Measurements from ENCODE around the gene ACTA2. TPM values are rescaled to one million over a fixed set of nuclear protein-coding genes. Genes with fewer than 3 reads are reported as not detected.

The ACTA2 gene
- total RNA-seq, 4 donors from 2014 or later = 6,391 to 8,723 (median 8,539) TPM

DNA sequence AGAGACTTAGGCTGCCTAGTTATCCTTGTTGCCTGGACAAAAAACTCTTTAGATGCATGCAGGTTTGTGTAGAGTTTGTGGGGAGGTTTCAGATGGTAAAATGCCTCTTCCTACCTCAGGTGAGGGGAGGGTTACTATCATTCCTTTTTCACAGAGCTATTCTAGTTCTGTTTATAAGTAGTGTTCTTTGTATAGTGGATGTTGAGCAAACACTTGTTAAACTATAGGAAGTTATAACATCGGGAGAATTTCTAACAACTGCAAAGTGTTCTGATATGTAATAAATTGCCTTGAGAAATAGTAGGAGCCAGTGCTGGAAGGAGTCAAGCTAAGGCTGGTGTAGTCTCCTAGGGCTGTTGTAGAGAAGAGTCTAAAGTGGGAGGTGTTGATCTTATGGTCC lies 31.4 kb upstream of the ACTA2 start:
- TF ChIP-seq, protein P1, sequence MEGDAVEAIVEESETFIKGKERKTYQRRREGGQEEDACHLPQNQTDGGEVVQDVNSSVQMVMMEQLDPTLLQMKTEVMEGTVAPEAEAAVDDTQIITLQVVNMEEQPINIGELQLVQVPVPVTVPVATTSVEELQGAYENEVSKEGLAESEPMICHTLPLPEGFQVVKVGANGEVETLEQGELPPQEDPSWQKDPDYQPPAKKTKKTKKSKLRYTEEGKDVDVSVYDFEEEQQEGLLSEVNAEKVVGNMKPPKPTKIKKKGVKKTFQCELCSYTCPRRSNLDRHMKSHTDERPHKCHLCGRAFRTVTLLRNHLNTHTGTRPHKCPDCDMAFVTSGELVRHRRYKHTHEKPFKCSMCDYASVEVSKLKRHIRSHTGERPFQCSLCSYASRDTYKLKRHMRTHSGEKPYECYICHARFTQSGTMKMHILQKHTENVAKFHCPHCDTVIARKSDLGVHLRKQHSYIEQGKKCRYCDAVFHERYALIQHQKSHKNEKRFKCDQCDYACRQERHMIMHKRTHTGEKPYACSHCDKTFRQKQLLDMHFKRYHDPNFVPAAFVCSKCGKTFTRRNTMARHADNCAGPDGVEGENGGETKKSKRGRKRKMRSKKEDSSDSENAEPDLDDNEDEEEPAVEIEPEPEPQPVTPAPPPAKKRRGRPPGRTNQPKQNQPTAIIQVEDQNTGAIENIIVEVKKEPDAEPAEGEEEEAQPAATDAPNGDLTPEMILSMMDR (IDR thresholded peaks at IDR 0.05) = no peak
- TF ChIP-seq EP300 (IDR thresholded peaks at IDR 0.05) = no peak
- no peak for TF ChIP-seq POLR2AphosphoS5 (IDR thresholded peaks at IDR 0.05)
- no peak for TF ChIP-seq POLR2A (IDR thresholded peaks at IDR 0.05; ENCODE audit: low read depth)
- no peaks in the 10 kb centered on the region for H3K27me3 ChIP-seq
- no peak overlapping the region for H3K4me3 ChIP-seq
- no peaks in the 10 kb centered on the region for H3K36me3 ChIP-seq
- DNase-seq (ENCODE audit: extremely low spot score) = no peak
- peaks cover 16 to 95% (median 92%) of the 10 kb centered on the region in 4 donors for H3K4me1 ChIP-seq
- peak overlapping the region; percentile 77 to 88 (median 84) for H3K27ac ChIP-seq (replicated peaks in 1 of 4)
- intact Hi-C loops (cut with DNase I) = no loop called here
- H3K9me3 ChIP-seq = no peaks in the 10 kb centered on the region
- WGBS = 45% methylated on average over 1 of the region's 1 CpG

DNA sequence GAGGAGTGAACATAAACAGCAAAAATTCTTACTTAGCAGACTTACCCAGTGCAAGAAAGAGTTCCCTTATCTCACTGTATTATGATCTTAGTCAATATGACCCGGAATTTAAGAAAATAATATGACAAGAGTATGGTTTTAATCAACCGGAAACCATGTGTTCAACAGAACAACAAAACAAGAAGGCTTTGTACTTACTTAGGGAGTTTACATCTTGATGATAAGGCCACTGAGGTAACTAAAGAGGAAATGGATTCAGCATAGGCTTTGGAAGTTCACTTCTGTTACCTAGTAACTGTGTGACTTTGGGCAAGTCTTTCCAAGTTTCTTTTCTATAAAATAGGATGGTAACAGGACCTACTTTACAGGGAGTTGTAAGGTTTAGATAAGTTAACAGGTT lies 30.6 kb upstream of the ACTA2 start:
- no peak for DNase-seq (ENCODE audit: extremely low spot score)
- Histone ChIP-seq H3K9me3 (no peaks in the 10 kb centered on the region), H3K27ac (replicated peaks in 1 of 4) (peak overlapping the region; percentile 77 to 88 (median 84)), H3K27me3 (no peaks in the 10 kb centered on the region), H3K4me3 (peak overlapping the region in 2 of 4 donors; percentile 31 to 34), H3K36me3 (no peaks in the 10 kb centered on the region), H3K4me1 (peaks cover 21 to 97% (median 93%) of the 10 kb centered on the region in 4 donors)
- intact Hi-C loops (cut with DNase I) = no loop called here
- WGBS = 31% methylated on average over 2 of the region's 2 CpGs
- TF ChIP-seq, protein P1 (IDR thresholded peaks at IDR 0.05) = no peak
- no peak for TF ChIP-seq POLR2AphosphoS5 (IDR thresholded peaks at IDR 0.05)
- TF ChIP-seq POLR2A (IDR thresholded peaks at IDR 0.05; ENCODE audit: low read depth) = no peak

DNA sequence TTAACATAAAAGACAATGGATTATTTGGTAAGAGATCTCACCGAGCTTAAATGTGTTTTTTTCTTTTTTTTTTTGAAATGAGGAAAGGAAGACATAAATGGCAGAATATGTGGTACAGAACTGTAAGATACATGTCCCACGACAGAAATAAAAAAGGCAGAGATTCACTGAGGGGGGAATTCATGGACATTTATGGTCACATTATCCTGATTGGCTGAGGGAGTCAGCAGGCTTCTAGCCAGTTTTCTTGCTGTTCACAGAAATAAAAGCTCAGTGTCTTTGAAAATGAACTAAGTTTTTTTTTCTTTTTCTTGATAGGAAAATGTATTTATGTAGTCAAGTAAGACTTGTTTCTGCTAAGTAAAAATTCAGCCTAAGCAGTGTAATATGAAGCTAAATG lies 29.8 kb upstream of the ACTA2 start:
- H3K4me3 ChIP-seq = peak overlapping the region in 3 of 4 donors; percentile 4 to 34 (median 31)
- peak overlapping the region; percentile 77 to 88 (median 84) for H3K27ac ChIP-seq (replicated peaks in 1 of 4)
- 39% methylated on average over 2 of the region's 2 CpGs for WGBS
- intact Hi-C loops (cut with DNase I) = no loop called here
- no peaks in the 10 kb centered on the region for H3K27me3 ChIP-seq
- TF ChIP-seq, protein P1 (IDR thresholded peaks at IDR 0.05) = no peak
- TF ChIP-seq POLR2AphosphoS5 (IDR thresholded peaks at IDR 0.05) = peak in 1 of 2 donors; percentile 42
- DNase-seq (ENCODE audit: extremely low spot score) = no peak
- H3K36me3 ChIP-seq = no peaks in the 10 kb centered on the region
- H3K4me1 ChIP-seq = peaks cover 20 to 90% (median 88%) of the 10 kb centered on the region in 4 donors
- H3K9me3 ChIP-seq = no peaks in the 10 kb centered on the region

DNA sequence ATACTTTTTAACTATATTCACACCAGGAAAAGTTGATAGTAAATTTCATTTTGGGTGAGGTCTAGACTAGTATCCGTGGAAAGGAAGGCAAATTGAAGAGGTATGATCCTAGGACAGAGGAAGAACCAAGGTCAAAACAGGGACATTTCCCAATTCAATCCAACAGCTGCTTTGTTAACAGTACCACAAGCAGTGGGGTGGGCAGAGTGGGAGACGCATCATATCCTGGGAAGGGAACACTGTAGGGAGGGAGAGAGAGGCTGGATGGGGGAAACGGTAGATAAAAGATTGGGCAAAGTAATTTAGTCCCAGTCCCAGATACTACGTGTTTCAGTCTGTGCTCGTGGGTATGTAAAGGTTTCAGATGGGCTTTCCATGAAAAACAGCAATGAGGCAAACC lies 28.9 kb upstream of the ACTA2 start:
- Histone ChIP-seq H3K9me3 (no peaks in the 10 kb centered on the region), H3K27ac (replicated peaks in 1 of 4) (peak overlapping the region; percentile 77 to 88 (median 84)), H3K36me3 (no peaks in the 10 kb centered on the region), H3K27me3 (no peaks in the 10 kb centered on the region), H3K4me1 (peaks cover 18 to 81% (median 79%) of the 10 kb centered on the region in 4 donors), H3K4me3 (peak overlapping the region in 1 of 4 donors; percentile 1)
- intact Hi-C loops (cut with DNase I) = no loop called here
- TF ChIP-seq, protein P1 (IDR thresholded peaks at IDR 0.05) = no peak
- no peak for TF ChIP-seq EP300 (IDR thresholded peaks at IDR 0.05)
- TF ChIP-seq POLR2AphosphoS5 (IDR thresholded peaks at IDR 0.05) = no peak
- no peak for TF ChIP-seq POLR2A (IDR thresholded peaks at IDR 0.05; ENCODE audit: low read depth)
- no peak for DNase-seq (ENCODE audit: extremely low spot score)
- WGBS = 64% methylated on average over 5 of the region's 5 CpGs

DNA sequence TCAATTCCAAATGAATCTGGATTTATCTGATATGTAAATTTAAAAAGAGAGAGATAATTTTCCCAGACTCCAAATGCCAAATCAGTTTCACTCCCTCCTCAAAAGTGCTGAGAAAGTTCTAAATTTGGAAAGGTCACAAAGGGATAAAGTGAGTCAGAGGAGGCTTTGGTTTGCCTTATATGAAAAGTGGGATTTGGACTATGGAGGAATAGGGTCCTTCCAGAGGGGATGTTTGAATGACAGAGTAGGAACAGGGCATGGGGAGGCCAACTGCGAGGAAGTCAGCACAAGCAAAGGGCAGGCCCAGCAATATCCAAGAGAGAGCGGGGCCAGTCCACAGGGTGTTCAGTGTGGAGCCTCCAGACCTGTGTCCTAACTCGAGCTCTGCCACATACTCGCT lies 28.2 kb upstream of the ACTA2 start:
- intact Hi-C loops (cut with DNase I) = no loop called here
- Histone ChIP-seq H3K36me3 (no peaks in the 10 kb centered on the region), H3K4me3 (peak overlapping the region in 1 of 4 donors; percentile 1), H3K27ac (replicated peaks in 1 of 4) (peak overlapping the region; percentile 77 to 88 (median 84)), H3K27me3 (no peaks in the 10 kb centered on the region), H3K4me1 (peaks cover 19 to 76% (median 75%) of the 10 kb centered on the region in 4 donors), H3K9me3 (no peaks in the 10 kb centered on the region)
- 48% methylated on average over 4 of the region's 4 CpGs for WGBS
- no peak for DNase-seq (ENCODE audit: extremely low spot score)
- TF ChIP-seq EP300 (IDR thresholded peaks at IDR 0.05) (no peak), POLR2A (IDR thresholded peaks at IDR 0.05; ENCODE audit: low read depth) (no peak), POLR2AphosphoS5 (IDR thresholded peaks at IDR 0.05) (no peak)
- TF ChIP-seq, protein P1 (IDR thresholded peaks at IDR 0.05) = no peak

Measured in esophagus muscularis mucosa (tissue), 4 donors.